ENCODE data around the gene ADAMTS2. TPM values are rescaled to one million over a fixed set of nuclear protein-coding genes. Genes with fewer than 3 reads are reported as not detected.
A peak's percentile ranks its signal among the peaks of the same experiment; 100 is the strongest.

Gene ADAMTS2
- not detected for total RNA-seq
- not detected for polyA plus RNA-seq (2013, experiment 1 of 2)
- polyA plus RNA-seq (2013, experiment 2 of 2) = 1.0 TPM
- total RNA-seq = 0 to 0.20 (median 0) reads per million in 172 experiments

DNA sequence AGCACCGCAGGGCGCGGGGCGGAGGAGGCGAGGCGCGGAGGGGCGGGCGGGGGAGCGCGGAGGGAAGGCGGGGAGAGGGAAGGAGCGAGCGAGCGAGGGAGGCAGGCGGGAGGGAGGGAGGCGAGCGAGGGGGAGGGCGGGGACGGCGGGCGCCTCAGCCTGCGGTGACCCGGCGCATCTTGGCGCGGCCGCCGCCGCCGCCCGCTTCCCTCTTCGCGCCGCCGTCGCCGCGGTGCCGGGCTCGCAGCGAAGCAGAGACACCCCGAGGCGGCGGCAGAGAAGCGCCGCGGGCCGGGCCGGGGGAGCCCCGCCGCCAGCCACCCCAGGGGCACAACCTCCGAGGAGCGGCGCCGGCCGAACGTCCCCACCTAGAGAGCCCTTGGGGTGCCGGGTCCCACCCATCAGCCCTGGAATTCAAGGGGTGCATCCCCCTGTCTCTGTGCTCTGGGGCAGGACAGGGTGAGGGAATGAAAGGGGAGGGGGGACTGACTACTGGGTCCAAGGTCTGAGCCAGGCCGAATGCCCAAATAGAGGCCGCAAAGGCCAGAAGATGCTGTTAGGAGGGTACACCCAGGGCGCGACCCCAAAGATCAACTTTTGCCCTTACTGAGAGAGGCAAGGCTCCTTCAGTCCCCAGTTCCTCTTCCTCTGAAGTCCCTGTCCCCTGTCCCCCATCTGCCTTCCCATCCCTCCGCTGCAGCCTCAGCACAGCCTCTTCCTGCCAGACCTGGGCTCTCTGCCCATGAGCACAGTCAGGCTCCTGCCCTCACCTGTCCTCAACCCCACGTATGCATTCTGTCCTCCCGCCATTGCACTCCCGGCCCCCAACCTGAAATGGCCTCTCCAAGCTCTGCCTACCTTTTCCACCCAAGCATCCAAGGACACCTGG is at the start of gene ADAMTS2:
Gene ADAMTS2 (minus strand): TSS at position 29 of the 889 bp plus-strand sequence. CDS start 133 bp downstream, outside the sequence.
- Mint-ChIP-seq H3K9me3 (no peaks in the 10 kb centered on the region), H3K4me1 (ENCODE audit: low read depth) (peaks cover 16% of the 10 kb centered on the region), H3K4me3 (no peak within 1 kb of the TSS), H3K27me3 (peaks cover 63% of the 10 kb centered on the region), H3K27ac (no peak within 1 kb of the TSS), H3K36me3 (ENCODE audit: low read depth) (no peaks in the 10 kb centered on the region)
- Histone ChIP-seq H3K27me3 (ENCODE audit: control insufficient read depth in 1 of 2, insufficient read depth in 2 of 2, low read length in 2 of 2) (peaks cover 39 to 59% of the 10 kb centered on the region in 2 experiments), H3K4me1 (ENCODE audit: insufficient read depth, low read length) (peaks cover 6% of the 10 kb centered on the region), H3K4me3 (ENCODE audit: low read length) (no peak within 1 kb of the TSS), H3K36me3 (ENCODE audit: insufficient read depth, low read length) (no peaks in the 10 kb centered on the region), H3K9me3 (ENCODE audit: control insufficient read depth in 1 of 2, insufficient read depth in 1 of 2, low read length in 2 of 2) (peaks cover 0 to 12% of the 10 kb centered on the region in 2 experiments), H3K27ac (ENCODE audit: low read depth in 1 of 2, low read length in 2 of 2) (no peak within 1 kb of the TSS)
- DNase-seq = no peak
- ATAC-seq (ENCODE audit: poor library complexity) = no peak
- intact Hi-C loops (cut with DNase I, micrococcal nuclease) = no loop called here
- TF ChIP-seq, protein P1, sequence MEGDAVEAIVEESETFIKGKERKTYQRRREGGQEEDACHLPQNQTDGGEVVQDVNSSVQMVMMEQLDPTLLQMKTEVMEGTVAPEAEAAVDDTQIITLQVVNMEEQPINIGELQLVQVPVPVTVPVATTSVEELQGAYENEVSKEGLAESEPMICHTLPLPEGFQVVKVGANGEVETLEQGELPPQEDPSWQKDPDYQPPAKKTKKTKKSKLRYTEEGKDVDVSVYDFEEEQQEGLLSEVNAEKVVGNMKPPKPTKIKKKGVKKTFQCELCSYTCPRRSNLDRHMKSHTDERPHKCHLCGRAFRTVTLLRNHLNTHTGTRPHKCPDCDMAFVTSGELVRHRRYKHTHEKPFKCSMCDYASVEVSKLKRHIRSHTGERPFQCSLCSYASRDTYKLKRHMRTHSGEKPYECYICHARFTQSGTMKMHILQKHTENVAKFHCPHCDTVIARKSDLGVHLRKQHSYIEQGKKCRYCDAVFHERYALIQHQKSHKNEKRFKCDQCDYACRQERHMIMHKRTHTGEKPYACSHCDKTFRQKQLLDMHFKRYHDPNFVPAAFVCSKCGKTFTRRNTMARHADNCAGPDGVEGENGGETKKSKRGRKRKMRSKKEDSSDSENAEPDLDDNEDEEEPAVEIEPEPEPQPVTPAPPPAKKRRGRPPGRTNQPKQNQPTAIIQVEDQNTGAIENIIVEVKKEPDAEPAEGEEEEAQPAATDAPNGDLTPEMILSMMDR (IDR thresholded peaks at IDR 0.05) = no peak
- CTCF ChIA-PET = no interaction called here
- POLR2A ChIA-PET = no interaction called here

DNA sequence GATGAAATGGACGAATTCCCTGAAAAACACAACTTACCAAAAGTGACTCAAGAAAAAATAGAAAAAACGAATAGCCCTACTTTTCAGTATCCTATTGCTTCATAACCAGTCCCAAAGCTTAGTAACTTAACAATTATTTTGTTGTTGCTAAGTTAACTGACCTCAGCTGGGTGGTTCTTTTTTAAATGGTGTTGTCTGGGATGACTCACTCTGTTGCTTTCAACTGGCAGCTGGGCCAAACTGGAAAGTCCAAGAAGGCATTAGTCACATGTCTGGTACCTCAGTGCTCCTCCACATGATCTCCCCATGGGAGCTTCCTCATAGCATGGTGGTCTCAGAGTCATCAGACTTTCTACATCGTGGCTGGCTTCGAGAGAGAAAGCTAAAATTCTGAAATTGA is 47.8 kb upstream of the ADAMTS2 start:
- Histone ChIP-seq H3K9me3 (ENCODE audit: control insufficient read depth in 1 of 2, insufficient read depth in 1 of 2, low read length in 2 of 2) (peaks cover 20 to 39% of the 10 kb centered on the region in 2 experiments), H3K27ac (ENCODE audit: low read depth in 1 of 2, low read length in 2 of 2) (no peak overlapping the region), H3K27me3 (ENCODE audit: control insufficient read depth in 1 of 2, insufficient read depth in 2 of 2, low read length in 2 of 2) (no peaks in the 10 kb centered on the region), H3K4me3 (ENCODE audit: low read length) (no peak overlapping the region), H3K4me1 (ENCODE audit: insufficient read depth, low read length) (no peaks in the 10 kb centered on the region), H3K36me3 (ENCODE audit: insufficient read depth, low read length) (no peaks in the 10 kb centered on the region)
- Mint-ChIP-seq H3K4me1 (ENCODE audit: low read depth) (no peaks in the 10 kb centered on the region), H3K27ac (no peak overlapping the region), H3K4me3 (no peak overlapping the region), H3K36me3 (ENCODE audit: low read depth) (peaks cover 4% of the 10 kb centered on the region), H3K27me3 (peaks cover 3% of the 10 kb centered on the region), H3K9me3 (peaks cover 16% of the 10 kb centered on the region)
- intact Hi-C loops (cut with DNase I, micrococcal nuclease) = no loop called here
- ChIA-PET POLR2A (no interaction called here), CTCF (no interaction called here)
- DNase-seq (peak in 1 of 14 experiments; percentile 7), ATAC-seq (ENCODE audit: poor library complexity) (no peak)
- TF ChIP-seq, protein P1 (IDR thresholded peaks at IDR 0.05) = no peak

DNA sequence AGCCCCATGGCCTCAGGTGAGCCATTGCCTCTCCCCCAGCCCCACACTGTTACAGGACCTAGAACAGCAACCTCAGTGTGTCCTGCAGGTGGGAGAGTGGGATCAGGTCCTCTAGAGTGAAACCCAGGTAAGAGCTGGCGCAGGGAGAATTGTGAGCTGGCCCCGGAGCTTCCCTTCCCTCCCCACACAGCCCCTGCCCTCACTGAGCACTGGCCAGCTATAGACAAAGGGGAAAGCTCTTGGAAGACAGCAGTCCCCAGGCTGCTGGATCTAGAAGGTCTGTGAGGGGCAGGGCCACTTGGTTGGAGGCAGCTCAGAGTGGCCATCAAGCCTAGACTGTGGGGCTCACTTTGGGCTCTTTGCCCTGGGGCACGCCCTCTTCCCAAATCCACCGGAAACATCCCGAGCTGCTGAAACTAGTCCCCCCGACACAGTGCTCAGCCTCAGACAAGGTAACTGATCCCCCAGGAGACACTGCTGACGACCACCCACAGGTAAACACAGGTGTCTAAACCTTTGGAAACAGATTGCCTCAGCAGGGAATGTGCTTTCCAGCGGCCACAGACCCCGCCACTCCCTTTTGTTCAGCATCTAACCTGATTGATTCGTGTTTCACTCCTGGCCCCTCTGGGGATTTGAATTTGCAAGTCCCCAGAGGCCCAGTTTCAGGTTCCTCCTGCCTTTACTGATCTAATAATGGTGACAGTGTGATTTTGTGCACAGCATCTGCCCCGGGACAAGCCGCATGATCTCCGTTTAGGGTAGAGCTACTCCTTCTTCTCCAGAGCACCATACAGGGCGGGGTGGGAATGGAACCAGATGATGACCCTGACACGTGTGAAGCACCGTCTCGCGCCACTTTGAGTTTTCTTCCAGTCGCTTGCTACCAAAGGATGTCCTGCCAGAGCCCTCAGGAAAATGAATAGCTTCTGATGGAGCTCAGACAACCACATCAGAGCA is 42.2 kb upstream of the ADAMTS2 start:
- POLR2A ChIA-PET = no interaction called here
- no peaks in the 10 kb centered on the region for H3K4me1 ChIP-seq (ENCODE audit: insufficient read depth, low read length)
- H3K27ac Mint-ChIP-seq = no peak overlapping the region
- H3K9me3 ChIP-seq (ENCODE audit: control insufficient read depth in 1 of 2, insufficient read depth in 1 of 2, low read length in 2 of 2) = peaks cover 26 to 34% of the 10 kb centered on the region in 2 experiments
- H3K27me3 ChIP-seq (ENCODE audit: control insufficient read depth in 1 of 2, insufficient read depth in 2 of 2, low read length in 2 of 2) = peaks cover 5 to 7% of the 10 kb centered on the region in 2 experiments
- H3K27ac ChIP-seq (ENCODE audit: low read depth in 1 of 2, low read length in 2 of 2) = no peak overlapping the region
- H3K4me1 Mint-ChIP-seq (ENCODE audit: low read depth) = no peaks in the 10 kb centered on the region
- peaks cover 7% of the 10 kb centered on the region for H3K9me3 Mint-ChIP-seq
- no peak overlapping the region for H3K4me3 Mint-ChIP-seq
- TF ChIP-seq, protein P1 (IDR thresholded peaks at IDR 0.05) = no peak
- DNase-seq (no peak), ATAC-seq (ENCODE audit: poor library complexity) (no peak)
- intact Hi-C loops (cut with DNase I, micrococcal nuclease) = no loop called here
- peaks cover 4% of the 10 kb centered on the region for H3K27me3 Mint-ChIP-seq
- CTCF ChIA-PET = no interaction called here
- H3K4me3 ChIP-seq (ENCODE audit: low read length) = no peak overlapping the region
- H3K36me3 Mint-ChIP-seq (ENCODE audit: low read depth) = no peaks in the 10 kb centered on the region
- no peaks in the 10 kb centered on the region for H3K36me3 ChIP-seq (ENCODE audit: insufficient read depth, low read length)
